Transverse colon (tissue), 4 donors: ENCODE results near the gene SREBF2. TPM values are rescaled to one million over a fixed set of nuclear protein-coding genes. Genes with fewer than 3 reads are reported as not detected.

Source experiments
- DNase-seq: peaks from one replicate; pipeline ENCODE4 v3.0.0-alpha.2; 2019
- H3K27ac ChIP-seq, 4 donors: fragments of 200-600 bp; sonication (generic); 2 replicates each; pipeline ENCODE4 v1.5.1; 2016 to 2018; ENCODE audit warnings: inconsistent platforms in 4 of 4
- H3K27me3 ChIP-seq: fragments of 200-600 bp; sonication (generic); 2 replicates; pipeline ENCODE4 v1.5.1; 2017; ENCODE audit warnings: inconsistent platforms
- H3K36me3 ChIP-seq, 4 donors: fragments of 200-600 bp; sonication (generic); 2 replicates each; pipeline ENCODE4 v1.5.1; 2017 to 2019; ENCODE audit warnings: inconsistent platforms in 4 of 4
- H3K4me1 ChIP-seq, 4 donors: fragments of 200-600 bp; sonication (generic); 2 replicates each; pipeline ENCODE4 v1.5.1; 2017 to 2020; ENCODE audit warnings: inconsistent platforms in 4 of 4
- H3K4me3 ChIP-seq, 4 donors: fragments of 200-600 bp; sonication (generic); 1 replicate in 1 of 4; 2 replicates in 3 of 4; pipeline versions ENCODE4 v1.5.1 to v1.6.1; 2017 to 2019; ENCODE audit warnings: inconsistent platforms in 4 of 4
- H3K9me3 ChIP-seq, 2 donors: fragments of 200-600 bp; sonication (generic); 2 replicates each; pipeline ENCODE4 v1.5.1; 2017 to 2019; ENCODE audit warnings: inconsistent platforms in 2 of 2
- EP300 ChIP-seq: sonication (generic); formaldehyde crosslinking; IDR thresholded peaks from one replicate; pipeline ENCODE4 v1.6.1; 2017; ENCODE audit warnings: antibody characterized with exemption, low read depth
- POLR2A ChIP-seq: fragments of 450-650 bp; IDR thresholded peaks from one replicate; pipeline ENCODE4 v1.6.1; 2016; ENCODE audit warnings: antibody characterized with exemption, mild to moderate bottlenecking, moderate library complexity
- POLR2AphosphoS5 ChIP-seq, 3 donors: sonication (generic); formaldehyde crosslinking; IDR thresholded peaks; one replicate each; pipeline ENCODE4 v1.6.1; 2016; ENCODE audit warnings: antibody characterized with exemption in 3 of 3
- WGBS, 2 donors: methylation state at CpG; one replicate each; pipeline ENCODE4 v1.1.5; 2018; ENCODE audit warnings: low coverage in 1 of 2; 5-methylcytosine and 5-hydroxymethylcytosine counted together
- in situ Hi-C, 4 donors: fragments of 200-750 bp; cut with MboI; loops; one replicate each; pipeline versions ENCODE4 v1.15.0 to v1.15.1; 2017; ENCODE audit warnings: low sequenced_read_pairs in 3 of 4, low pct_ligation_motif_present in 1 of 4, low pct_unique_long_range_greater_than_20kb in 1 of 4
- intact Hi-C: fragments of 100-400 bp; cut with DNase I; formaldehyde crosslinking; loops from one replicate; pipeline ENCODE4 v1.15.1; 2023; ENCODE audit warnings: low total_unique reads
- total RNA-seq, 4 donors: library from RNA; depleted of rRNA; stranded (reverse); fragments of >200 nt; gene quantifications; one replicate each; pipeline ENCODE4 v1.1.0, GENCODE V29; 2016
- TF ChIP-seq, protein P1 (sequence below), 5 experiments: fragments of 200-600 bp in 3 of 5; fragments of 450-650 bp in 2 of 5; sonication (generic) in 3 of 5; IDR thresholded peaks; 1 replicate in 2 of 5; 2 replicates in 3 of 5; pipeline ENCODE4 v1.5.1; 2016 to 2017; ENCODE audit warnings: antibody characterized with exemption in 5 of 5, inconsistent platforms in 3 of 5, mild to moderate bottlenecking in 2 of 5, moderate library complexity in 1 of 5

Gene SREBF2
- total RNA-seq, 4 donors from 2014 or later: 156 to 252 (median 166) TPM

- Histone ChIP-seq H3K4me3 (no peak overlapping the region), H3K27ac (no peak overlapping the region), H3K36me3 (peaks cover 0 to 70% (median 34%) of the 10 kb centered on the region in 4 donors), H3K4me1 (no peaks in the 10 kb centered on the region), H3K27me3 (no peaks in the 10 kb centered on the region), H3K9me3 (no peaks in the 10 kb centered on the region)
- in situ Hi-C loops (no loop called here), intact Hi-C loops (no loop called here)
- DNase-seq: no peak
- 81 to 100% methylated on average over 2 to 6 of the region's 6 CpGs for WGBS, 2 donors
- TF ChIP-seq, protein P1, sequence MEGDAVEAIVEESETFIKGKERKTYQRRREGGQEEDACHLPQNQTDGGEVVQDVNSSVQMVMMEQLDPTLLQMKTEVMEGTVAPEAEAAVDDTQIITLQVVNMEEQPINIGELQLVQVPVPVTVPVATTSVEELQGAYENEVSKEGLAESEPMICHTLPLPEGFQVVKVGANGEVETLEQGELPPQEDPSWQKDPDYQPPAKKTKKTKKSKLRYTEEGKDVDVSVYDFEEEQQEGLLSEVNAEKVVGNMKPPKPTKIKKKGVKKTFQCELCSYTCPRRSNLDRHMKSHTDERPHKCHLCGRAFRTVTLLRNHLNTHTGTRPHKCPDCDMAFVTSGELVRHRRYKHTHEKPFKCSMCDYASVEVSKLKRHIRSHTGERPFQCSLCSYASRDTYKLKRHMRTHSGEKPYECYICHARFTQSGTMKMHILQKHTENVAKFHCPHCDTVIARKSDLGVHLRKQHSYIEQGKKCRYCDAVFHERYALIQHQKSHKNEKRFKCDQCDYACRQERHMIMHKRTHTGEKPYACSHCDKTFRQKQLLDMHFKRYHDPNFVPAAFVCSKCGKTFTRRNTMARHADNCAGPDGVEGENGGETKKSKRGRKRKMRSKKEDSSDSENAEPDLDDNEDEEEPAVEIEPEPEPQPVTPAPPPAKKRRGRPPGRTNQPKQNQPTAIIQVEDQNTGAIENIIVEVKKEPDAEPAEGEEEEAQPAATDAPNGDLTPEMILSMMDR (IDR thresholded peaks at IDR 0.05): no peak
- no peak for TF ChIP-seq POLR2AphosphoS5 (IDR thresholded peaks at IDR 0.05)
- no peak for TF ChIP-seq POLR2A
- no peak for TF ChIP-seq EP300
Observed at GRCh38 chr22:41885516-41885915, 52.6 kb downstream of the SREBF2 start.

- Histone ChIP-seq H3K36me3 (peaks cover 0 to 71% (median 31%) of the 10 kb centered on the region in 4 donors), H3K4me3 (no peak overlapping the region), H3K27ac (no peak overlapping the region), H3K27me3 (no peaks in the 10 kb centered on the region), H3K9me3 (no peaks in the 10 kb centered on the region), H3K4me1 (no peaks in the 10 kb centered on the region)
- intact Hi-C loops: no loop called here
- in situ Hi-C loops: no loop called here
- TF ChIP-seq, protein P1 (IDR thresholded peaks at IDR 0.05): no peak
- TF ChIP-seq EP300 (no peak), POLR2AphosphoS5 (IDR thresholded peaks at IDR 0.05) (no peak), POLR2A (no peak)
- no peak for DNase-seq
- WGBS, 2 donors: 58 to 100% methylated on average over 1 to 4 of the region's 4 CpGs
Observed at GRCh38 chr22:41888627-41889200, 55.8 kb downstream of the SREBF2 start.

DNA sequence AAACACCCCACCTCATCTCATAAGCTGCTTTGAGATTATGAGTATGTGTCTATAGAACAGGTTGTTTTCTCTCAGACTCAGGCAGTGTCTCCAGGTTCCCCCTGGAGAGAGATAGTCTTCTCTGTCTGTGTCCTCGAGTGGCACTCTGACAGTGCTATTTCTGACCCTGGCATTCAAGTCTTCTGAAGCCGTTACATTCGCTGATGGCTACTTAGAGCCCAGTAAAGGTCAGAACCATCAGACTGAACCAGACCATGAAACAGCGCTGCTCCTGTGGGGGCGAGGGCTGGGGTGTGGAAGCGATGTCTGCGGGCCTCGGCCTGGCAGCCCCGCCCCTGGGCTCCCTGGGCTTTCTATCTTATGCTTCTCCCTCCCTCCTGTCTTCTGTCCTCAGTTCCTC lies 58.5 kb downstream of the SREBF2 start:
- Histone ChIP-seq H3K4me1 (no peaks in the 10 kb centered on the region), H3K4me3 (no peak overlapping the region), H3K9me3 (no peaks in the 10 kb centered on the region), H3K27ac (no peak overlapping the region), H3K36me3 (peaks cover 0 to 62% (median 31%) of the 10 kb centered on the region in 4 donors), H3K27me3 (no peaks in the 10 kb centered on the region)
- TF ChIP-seq POLR2A (no peak), POLR2AphosphoS5 (IDR thresholded peaks at IDR 0.05) (no peak)
- in situ Hi-C loops (no loop called here), intact Hi-C loops (no loop called here)
- WGBS, 2 donors: 97 to 100% methylated on average over 1 to 9 of the region's 9 CpGs
- DNase-seq: no peak

DNA sequence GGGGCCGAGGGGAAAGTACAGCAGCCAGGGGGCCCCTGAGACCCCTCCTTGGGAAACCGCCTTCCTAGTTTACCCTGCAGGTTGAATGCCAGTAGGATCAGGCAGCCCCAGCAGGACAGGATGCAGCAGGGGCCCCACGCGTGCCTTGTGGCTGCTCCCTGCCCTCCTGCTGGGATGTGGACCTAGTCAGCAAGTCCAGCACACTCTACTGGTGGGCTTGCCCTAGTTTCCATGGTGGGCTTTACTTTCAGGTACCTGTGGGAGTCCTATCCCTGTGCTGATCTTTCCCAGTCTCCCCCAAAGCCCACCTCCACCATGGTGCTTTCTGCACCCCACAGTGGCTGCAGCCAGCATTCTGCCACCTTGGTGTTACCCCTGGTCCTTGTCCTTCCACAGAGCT lies 59.8 kb downstream of the SREBF2 start:
- H3K36me3 ChIP-seq: peaks cover 0 to 62% (median 30%) of the 10 kb centered on the region in 4 donors
- no peaks in the 10 kb centered on the region for H3K27me3 ChIP-seq
- no peak for TF ChIP-seq POLR2A
- TF ChIP-seq, protein P1 (IDR thresholded peaks at IDR 0.05): no peak
- no peak overlapping the region for H3K4me3 ChIP-seq
- H3K9me3 ChIP-seq: no peaks in the 10 kb centered on the region
- no peak for DNase-seq
- no peaks in the 10 kb centered on the region for H3K4me1 ChIP-seq
- intact Hi-C loops: no loop called here
- in situ Hi-C loops: no loop called here
- H3K27ac ChIP-seq: no peak overlapping the region
- WGBS, 2 donors: 83 to 85% methylated on average over 1 to 4 of the region's 4 CpGs
